ENCODE measurements around the gene BANK1. TPM values are rescaled to one million over a fixed set of nuclear protein-coding genes. Genes with fewer than 3 reads are reported as not detected.

The BANK1 gene
- total RNA-seq, 1 experiment from 2014 or later, result not detected

DNA sequence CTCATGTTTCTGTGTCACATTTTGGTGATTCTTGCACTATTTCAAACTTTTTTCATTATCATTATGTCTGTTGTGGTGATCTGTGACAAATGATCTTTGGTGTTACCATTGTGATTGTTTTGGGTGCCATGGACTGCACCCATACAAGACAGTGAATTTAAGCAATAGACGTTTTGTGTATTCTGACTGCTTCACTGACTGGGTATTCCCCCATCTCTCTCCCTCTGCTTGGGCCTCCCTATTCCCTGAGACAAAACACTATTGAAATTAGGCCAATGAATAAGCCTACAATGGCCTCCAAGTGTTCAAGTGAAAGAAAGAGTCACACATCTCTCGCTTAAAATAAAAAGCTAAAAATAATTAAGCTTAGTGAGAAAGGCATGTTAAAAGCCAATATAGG is 60.2 kb downstream of the BANK1 start:
- POLR2A ChIA-PET, result interaction anchor here (0.6 kb wide), 1 partner anchor 93 kb away, joined by 3 read pairs; no protein-coding TSS in a partner anchor
- intact Hi-C loops (cut with micrococcal nuclease), result no loop called here
- Mint-ChIP-seq H3K36me3 (ENCODE audit: insufficient read depth, unreplicated experiment) (no peaks in the 10 kb centered on the region), H3K27me3 (ENCODE audit: insufficient read depth, unreplicated experiment) (no peaks in the 10 kb centered on the region), H3K27ac (ENCODE audit: low read depth, unreplicated experiment) (no peak overlapping the region), H3K9me3 (ENCODE audit: unreplicated experiment) (no peaks in the 10 kb centered on the region), H3K4me3 (ENCODE audit: unreplicated experiment) (no peak overlapping the region), H3K4me1 (ENCODE audit: insufficient read depth, unreplicated experiment) (no peaks in the 10 kb centered on the region)
- DNase-seq (ENCODE audit: unreplicated experiment), result no peak
- TF ChIP-seq, protein P1, sequence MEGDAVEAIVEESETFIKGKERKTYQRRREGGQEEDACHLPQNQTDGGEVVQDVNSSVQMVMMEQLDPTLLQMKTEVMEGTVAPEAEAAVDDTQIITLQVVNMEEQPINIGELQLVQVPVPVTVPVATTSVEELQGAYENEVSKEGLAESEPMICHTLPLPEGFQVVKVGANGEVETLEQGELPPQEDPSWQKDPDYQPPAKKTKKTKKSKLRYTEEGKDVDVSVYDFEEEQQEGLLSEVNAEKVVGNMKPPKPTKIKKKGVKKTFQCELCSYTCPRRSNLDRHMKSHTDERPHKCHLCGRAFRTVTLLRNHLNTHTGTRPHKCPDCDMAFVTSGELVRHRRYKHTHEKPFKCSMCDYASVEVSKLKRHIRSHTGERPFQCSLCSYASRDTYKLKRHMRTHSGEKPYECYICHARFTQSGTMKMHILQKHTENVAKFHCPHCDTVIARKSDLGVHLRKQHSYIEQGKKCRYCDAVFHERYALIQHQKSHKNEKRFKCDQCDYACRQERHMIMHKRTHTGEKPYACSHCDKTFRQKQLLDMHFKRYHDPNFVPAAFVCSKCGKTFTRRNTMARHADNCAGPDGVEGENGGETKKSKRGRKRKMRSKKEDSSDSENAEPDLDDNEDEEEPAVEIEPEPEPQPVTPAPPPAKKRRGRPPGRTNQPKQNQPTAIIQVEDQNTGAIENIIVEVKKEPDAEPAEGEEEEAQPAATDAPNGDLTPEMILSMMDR (IDR thresholded peaks at IDR 0.05; ENCODE audit: unreplicated experiment), result no peak
- CTCF ChIA-PET, result no interaction called here
- no TSS peak for BruUV-seq (replicated peaks)

DNA sequence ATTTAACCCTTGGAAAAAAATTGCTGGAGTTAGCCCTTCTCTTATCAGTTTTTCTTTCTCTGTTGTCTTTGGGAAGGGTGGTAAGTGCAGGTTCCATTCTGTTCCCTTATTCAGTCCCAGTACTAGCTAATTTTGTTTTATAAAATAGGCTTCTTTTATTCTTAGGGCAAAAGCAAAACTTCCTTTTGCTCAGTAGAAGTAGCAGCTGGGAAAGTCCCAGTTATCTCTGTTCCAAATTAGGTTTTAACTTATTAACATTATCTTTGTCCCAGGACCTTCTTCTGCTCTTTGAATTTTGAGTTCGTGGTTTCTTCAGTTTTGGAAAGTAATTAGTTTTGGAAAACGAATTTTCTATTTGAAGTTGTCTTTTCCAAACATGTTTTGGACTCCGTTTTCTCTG is 61.1 kb downstream of the BANK1 start:
- ChIA-PET CTCF (no interaction called here), POLR2A (no interaction called here)
- no peak overlapping the region for H3K27ac Mint-ChIP-seq (ENCODE audit: low read depth, unreplicated experiment)
- H3K27me3 Mint-ChIP-seq (ENCODE audit: insufficient read depth, unreplicated experiment), result no peaks in the 10 kb centered on the region
- TF ChIP-seq, protein P1 (IDR thresholded peaks at IDR 0.05; ENCODE audit: unreplicated experiment), result no peak
- intact Hi-C loops (cut with micrococcal nuclease), result no loop called here
- no peaks in the 10 kb centered on the region for H3K4me1 Mint-ChIP-seq (ENCODE audit: insufficient read depth, unreplicated experiment)
- BruUV-seq (replicated peaks), result no TSS peak
- H3K4me3 Mint-ChIP-seq (ENCODE audit: unreplicated experiment), result no peak overlapping the region
- no peaks in the 10 kb centered on the region for H3K9me3 Mint-ChIP-seq (ENCODE audit: unreplicated experiment)
- no peaks in the 10 kb centered on the region for H3K36me3 Mint-ChIP-seq (ENCODE audit: insufficient read depth, unreplicated experiment)
- DNase-seq (ENCODE audit: unreplicated experiment), result no peak

DNA sequence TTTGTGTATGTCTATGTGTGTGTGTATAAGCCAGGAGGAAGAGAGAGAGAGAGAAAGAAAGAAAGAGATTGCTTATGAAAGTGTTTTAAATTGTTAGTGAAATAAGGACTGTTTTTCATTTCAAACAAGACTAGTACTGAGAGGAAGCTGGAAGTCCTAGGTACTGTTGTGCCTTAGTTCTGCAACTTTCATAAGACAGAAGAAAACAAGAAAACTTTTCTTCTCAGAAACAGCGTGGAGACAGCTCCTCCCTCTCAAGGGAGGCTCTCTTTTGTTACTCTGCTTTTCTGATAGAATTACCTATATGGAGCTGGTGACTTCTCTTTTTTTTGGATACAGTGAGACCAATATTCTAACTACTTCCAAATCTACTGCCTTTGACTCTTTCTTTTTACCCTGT is 62.5 kb downstream of the BANK1 start:
- H3K9me3 Mint-ChIP-seq (ENCODE audit: unreplicated experiment), result no peaks in the 10 kb centered on the region
- no peaks in the 10 kb centered on the region for H3K36me3 Mint-ChIP-seq (ENCODE audit: insufficient read depth, unreplicated experiment)
- ChIA-PET CTCF (interaction anchor here (0.6 kb wide), 1 partner anchor 690 kb away, joined by 3 read pairs; no protein-coding TSS in a partner anchor), POLR2A (interaction anchor here (0.7 kb wide), 1 partner anchor 847 kb away, joined by 3 read pairs; no protein-coding TSS in a partner anchor)
- no peaks in the 10 kb centered on the region for H3K27me3 Mint-ChIP-seq (ENCODE audit: insufficient read depth, unreplicated experiment)
- no peak overlapping the region for H3K4me3 Mint-ChIP-seq (ENCODE audit: unreplicated experiment)
- no TSS peak for BruUV-seq (replicated peaks)
- H3K27ac Mint-ChIP-seq (ENCODE audit: low read depth, unreplicated experiment), result no peak overlapping the region
- intact Hi-C loops (cut with micrococcal nuclease), result no loop called here
- no peaks in the 10 kb centered on the region for H3K4me1 Mint-ChIP-seq (ENCODE audit: insufficient read depth, unreplicated experiment)
- TF ChIP-seq, protein P1 (IDR thresholded peaks at IDR 0.05; ENCODE audit: unreplicated experiment), result no peak
- DNase-seq (ENCODE audit: unreplicated experiment), result no peak

DNA sequence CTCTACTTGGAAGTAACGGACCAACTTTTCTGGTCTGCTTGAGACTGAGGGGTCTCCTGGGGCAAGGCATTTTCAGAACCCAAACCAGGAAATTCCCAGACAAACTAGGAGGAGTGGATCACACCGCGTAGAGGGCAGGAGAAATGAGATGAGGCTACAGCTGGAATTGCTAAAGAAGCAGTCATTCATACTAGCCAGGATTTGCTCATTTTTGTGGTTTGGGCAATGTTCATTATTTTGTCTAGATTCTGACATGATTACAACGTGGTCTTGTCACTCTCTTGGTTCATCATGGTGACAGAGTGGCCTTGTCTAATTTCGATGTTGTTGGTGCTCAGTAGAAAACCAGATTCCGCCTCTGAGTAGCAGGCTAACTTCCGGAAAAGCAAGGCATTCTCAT is 63.2 kb downstream of the BANK1 start:
- POLR2A ChIA-PET, result no interaction called here
- no peaks in the 10 kb centered on the region for H3K36me3 Mint-ChIP-seq (ENCODE audit: insufficient read depth, unreplicated experiment)
- H3K4me1 Mint-ChIP-seq (ENCODE audit: insufficient read depth, unreplicated experiment), result no peaks in the 10 kb centered on the region
- no peaks in the 10 kb centered on the region for H3K27me3 Mint-ChIP-seq (ENCODE audit: insufficient read depth, unreplicated experiment)
- H3K4me3 Mint-ChIP-seq (ENCODE audit: unreplicated experiment), result no peak overlapping the region
- H3K9me3 Mint-ChIP-seq (ENCODE audit: unreplicated experiment), result no peaks in the 10 kb centered on the region
- H3K27ac Mint-ChIP-seq (ENCODE audit: low read depth, unreplicated experiment), result no peak overlapping the region
- CTCF ChIA-PET, result interaction anchor here (0.6 kb wide), 1 partner anchor 691 kb away, joined by 3 read pairs; no protein-coding TSS in a partner anchor
- intact Hi-C loops (cut with micrococcal nuclease), result no loop called here
- no TSS peak for BruUV-seq (replicated peaks)
- TF ChIP-seq, protein P1 (IDR thresholded peaks at IDR 0.05; ENCODE audit: unreplicated experiment), result no peak
- no peak for DNase-seq (ENCODE audit: unreplicated experiment)
